IMR-90 (cell line): ENCODE results near the gene CHAF1B.

Experiments
- CEBPB ChIP-seq: IDR thresholded peaks from 2 replicates; pipeline ENCODE4 v1.6.1; 2012; ENCODE audit warnings: low read depth, low read length, improper control_type of control experiment
- MAFK ChIP-seq: IDR thresholded peaks from 2 replicates; pipeline ENCODE4 v1.6.1; 2012; ENCODE audit warnings: low read depth, low read length, improper control_type of control experiment
- MAZ ChIP-seq: IDR thresholded peaks from 2 replicates; pipeline ENCODE4 v1.6.1; 2012; ENCODE audit warnings: low read depth, mild to moderate bottlenecking, low read length, improper control_type of control experiment, moderate library complexity, borderline replicate concordance
- MXI1 ChIP-seq: IDR thresholded peaks from 2 replicates; pipeline ENCODE4 v1.6.1; 2012; ENCODE audit warnings: low read depth, mild to moderate bottlenecking, low read length, moderate library complexity, borderline replicate concordance
- POLR2A ChIP-seq: IDR thresholded peaks from 2 replicates; pipeline ENCODE4 v1.6.1; 2012; ENCODE audit warnings: mild to moderate bottlenecking, low read depth, low read length
- RAD21 ChIP-seq: IDR thresholded peaks from 2 replicates; pipeline ENCODE4 v1.6.1; 2012; ENCODE audit warnings: low read length, improper control_type of control experiment
- RCOR1 ChIP-seq: IDR thresholded peaks from 2 replicates; pipeline ENCODE4 v1.6.1; 2012; ENCODE audit warnings: mild to moderate bottlenecking, low read length, improper control_type of control experiment; ENCODE audit not compliant: insufficient replicate concordance
- RFX5 ChIP-seq: IDR thresholded peaks from 2 replicates; pipeline ENCODE4 v1.8.0; 2012; ENCODE audit warnings: low read depth, mild to moderate bottlenecking, low read length, moderate library complexity
- SMC3 ChIP-seq: fragments of 150-350 bp; IDR thresholded peaks from 2 replicates; pipeline ENCODE4 v1.6.1; 2016; ENCODE audit warnings: low read depth, mild to moderate bottlenecking, antibody characterized with exemption, low read length, moderate library complexity
- TF ChIP-seq, protein P1 (sequence below): fragments of 150-350 bp; IDR thresholded peaks from 2 replicates; pipeline ENCODE4 v1.6.1; 2017; ENCODE audit warnings: mild to moderate bottlenecking, antibody characterized with exemption, low read length, low read depth
- TF ChIP-seq, protein P2 (sequence below): conservative IDR thresholded peaks from 2 replicates; pipeline ENCODE4 v1.5.1; 2012; ENCODE audit warnings: mild to moderate bottlenecking, low read depth, low read length, improper control_type of control experiment

DNA sequence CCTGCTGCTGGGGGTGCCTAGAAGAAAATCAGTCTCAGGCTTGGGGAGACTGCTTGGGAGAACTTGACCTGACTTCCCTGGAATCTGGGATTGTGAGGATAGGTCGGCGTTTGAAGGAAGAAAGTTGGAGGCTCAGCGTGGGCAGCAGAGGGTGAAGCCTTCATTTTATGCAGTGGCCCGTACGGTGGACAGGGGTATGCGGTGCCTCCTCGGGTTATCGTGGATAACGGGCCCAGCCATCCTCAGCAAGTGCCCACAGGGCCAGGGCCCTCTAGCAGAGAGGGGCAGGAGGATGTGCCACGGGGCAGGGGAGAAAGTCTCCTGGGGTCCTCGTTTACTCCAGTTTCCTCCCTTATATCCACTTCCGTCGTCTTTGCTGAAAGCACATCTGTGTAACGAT is 34.0 kb downstream of the CHAF1B start:
- no peak for TF ChIP-seq MAZ
- TF ChIP-seq RAD21, result no peak
- TF ChIP-seq, protein P1, sequence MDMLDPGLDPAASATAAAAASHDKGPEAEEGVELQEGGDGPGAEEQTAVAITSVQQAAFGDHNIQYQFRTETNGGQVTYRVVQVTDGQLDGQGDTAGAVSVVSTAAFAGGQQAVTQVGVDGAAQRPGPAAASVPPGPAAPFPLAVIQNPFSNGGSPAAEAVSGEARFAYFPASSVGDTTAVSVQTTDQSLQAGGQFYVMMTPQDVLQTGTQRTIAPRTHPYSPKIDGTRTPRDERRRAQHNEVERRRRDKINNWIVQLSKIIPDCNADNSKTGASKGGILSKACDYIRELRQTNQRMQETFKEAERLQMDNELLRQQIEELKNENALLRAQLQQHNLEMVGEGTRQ, result no peak
- no peak for TF ChIP-seq MAFK
- no peak for TF ChIP-seq POLR2A
- TF ChIP-seq, protein P2, sequence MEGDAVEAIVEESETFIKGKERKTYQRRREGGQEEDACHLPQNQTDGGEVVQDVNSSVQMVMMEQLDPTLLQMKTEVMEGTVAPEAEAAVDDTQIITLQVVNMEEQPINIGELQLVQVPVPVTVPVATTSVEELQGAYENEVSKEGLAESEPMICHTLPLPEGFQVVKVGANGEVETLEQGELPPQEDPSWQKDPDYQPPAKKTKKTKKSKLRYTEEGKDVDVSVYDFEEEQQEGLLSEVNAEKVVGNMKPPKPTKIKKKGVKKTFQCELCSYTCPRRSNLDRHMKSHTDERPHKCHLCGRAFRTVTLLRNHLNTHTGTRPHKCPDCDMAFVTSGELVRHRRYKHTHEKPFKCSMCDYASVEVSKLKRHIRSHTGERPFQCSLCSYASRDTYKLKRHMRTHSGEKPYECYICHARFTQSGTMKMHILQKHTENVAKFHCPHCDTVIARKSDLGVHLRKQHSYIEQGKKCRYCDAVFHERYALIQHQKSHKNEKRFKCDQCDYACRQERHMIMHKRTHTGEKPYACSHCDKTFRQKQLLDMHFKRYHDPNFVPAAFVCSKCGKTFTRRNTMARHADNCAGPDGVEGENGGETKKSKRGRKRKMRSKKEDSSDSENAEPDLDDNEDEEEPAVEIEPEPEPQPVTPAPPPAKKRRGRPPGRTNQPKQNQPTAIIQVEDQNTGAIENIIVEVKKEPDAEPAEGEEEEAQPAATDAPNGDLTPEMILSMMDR, result no peak
- no peak for TF ChIP-seq RCOR1
- TF ChIP-seq RFX5, result no peak
- TF ChIP-seq CEBPB, result no peak
- no peak for TF ChIP-seq MXI1
- TF ChIP-seq SMC3, result no peak
